ENCODE measurements around the gene CUL3.
"Not testable (repeated sequence)": the region's sequence is repeated elsewhere in the genome, so short reads cannot be mapped to it uniquely, and the experiment has no call there.

CUL3 gene

DNA sequence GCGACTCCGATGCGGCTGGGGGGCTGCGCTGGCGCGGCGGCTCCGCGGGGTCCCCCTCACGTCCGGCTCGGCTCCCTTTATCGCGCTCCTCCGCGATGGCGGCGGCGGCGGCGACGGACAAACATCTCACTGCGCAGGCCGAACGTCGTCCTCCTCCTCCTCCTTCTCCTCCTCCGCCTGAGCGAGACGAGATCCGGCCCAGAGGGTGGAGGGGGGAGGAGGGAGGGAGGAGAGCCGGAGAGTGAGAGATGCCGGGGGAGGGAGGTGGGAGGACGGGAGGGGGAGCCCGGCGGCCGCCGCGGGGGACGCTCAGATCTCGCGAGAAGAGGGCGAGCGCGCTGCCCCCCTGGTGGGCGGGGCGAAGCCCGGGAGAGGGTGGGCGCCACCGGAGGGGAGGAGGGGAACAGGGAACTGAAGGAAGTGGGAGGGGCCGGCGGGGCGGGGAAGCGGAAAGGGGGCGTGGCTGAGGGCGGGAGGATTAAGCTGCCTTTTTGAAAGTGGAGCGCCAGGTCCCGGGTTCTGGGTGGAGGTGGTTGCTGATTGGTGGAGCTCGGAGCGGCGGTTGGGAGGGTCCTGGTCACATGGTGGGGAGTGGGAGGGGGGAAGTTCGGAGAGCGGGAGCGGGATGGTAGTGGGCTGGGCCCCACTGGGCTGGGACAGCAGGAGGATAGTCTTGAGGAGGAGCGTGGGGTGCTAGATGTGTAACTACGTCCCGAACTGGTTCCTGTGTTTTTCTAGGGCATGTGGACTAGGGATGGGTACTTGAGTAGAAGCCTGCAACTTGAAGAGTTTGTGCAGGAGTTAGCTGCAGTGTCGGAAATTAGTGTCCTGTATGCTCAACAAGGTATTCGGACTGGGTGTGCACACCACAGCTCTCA lies at the start of gene CUL3:
Gene CUL3 (minus strand): TSS at position 153 of the 878 bp plus-strand sequence. CDS start 354 bp downstream, outside the sequence.
- peak; percentile 97 to 99 (median 97) for DNase-seq (ENCODE audit: low read depth in 2 of 3, low spot score in 2 of 3)

GRCh38 chr2:224630659-224631550 lies 45.7 kb upstream of the CUL3 start:
- no peak for DNase-seq (ENCODE audit: low read depth in 2 of 3, low spot score in 2 of 3)

DNA sequence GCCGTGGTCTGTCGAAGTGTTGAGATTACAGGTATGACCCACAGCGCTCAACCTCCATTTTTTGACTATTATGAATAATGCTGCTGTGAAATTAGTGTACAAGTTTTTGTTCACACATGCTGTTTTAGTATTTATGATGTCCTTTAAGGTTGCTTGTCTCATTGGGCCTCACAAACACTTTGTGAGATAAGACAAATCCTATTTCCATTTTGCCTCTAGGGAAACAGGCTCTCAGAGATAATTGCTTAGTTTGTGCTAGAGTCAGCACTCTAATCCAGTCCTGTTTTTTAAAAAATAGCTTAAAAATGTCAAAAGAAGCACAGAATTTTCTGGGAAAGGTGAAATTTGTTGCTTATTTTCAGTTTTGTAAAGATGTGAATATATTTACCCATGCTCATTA lies 43.3 kb upstream of the CUL3 start:
- no peak for DNase-seq (ENCODE audit: low read depth in 2 of 3, low spot score in 2 of 3)

- no peak for DNase-seq (ENCODE audit: low read depth in 2 of 3, low spot score in 2 of 3)
Measured at GRCh38 chr2:224626735-224627134, 41.6 kb upstream of the CUL3 start.

- DNase-seq (ENCODE audit: low read depth in 2 of 3, low spot score in 2 of 3): no peak
Measured at GRCh38 chr2:224613543-224614286, 28.6 kb upstream of the CUL3 start.

GRCh38 chr2:224612578-224612977 lies 27.4 kb upstream of the CUL3 start:
- DNase-seq (ENCODE audit: low read depth in 2 of 3, low spot score in 2 of 3): no peak

DNA sequence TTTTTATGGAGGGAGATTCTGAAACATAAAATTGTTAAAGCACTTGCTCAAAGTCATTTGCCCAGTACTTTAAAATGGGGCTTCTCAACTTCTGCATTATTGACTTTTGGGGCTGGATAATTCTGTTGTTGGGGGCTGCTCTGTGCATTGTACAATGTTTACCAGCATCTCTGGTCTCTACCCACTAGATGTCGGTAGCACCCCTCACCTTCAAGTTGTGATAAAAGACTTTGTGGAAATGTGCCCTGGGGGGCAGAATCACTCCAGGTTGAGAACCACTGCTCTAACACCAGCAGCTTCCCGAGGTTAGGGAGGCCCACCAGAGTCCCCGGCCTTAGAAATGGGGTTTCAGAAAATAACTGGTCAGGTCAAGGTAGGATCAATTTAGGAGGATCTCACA lies 26.8 kb upstream of the CUL3 start:
- no peak for DNase-seq (ENCODE audit: low read depth in 2 of 3, low spot score in 2 of 3)

DNA sequence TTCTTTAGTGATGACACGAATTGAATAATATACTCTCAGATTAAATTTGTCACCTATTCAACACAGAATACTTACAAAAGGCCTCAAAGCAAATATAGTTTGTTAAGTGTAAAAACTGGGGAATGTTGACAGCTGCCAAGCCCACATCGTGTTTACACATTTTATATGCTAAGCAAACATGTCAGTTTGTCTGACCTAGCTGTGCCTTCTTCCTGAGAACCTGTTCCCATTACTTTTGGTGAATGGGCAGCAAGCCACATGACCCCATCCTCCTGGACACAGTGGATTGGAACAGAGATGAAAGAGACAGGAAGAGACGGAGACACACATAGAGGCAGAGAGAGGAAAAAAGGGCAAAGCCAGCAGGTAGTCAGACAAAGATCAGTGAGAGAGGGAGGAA lies 22.9 kb upstream of the CUL3 start:
- DNase-seq (ENCODE audit: low read depth in 2 of 3, low spot score in 2 of 3): no peak

- not testable (repeated sequence) for DNase-seq (ENCODE audit: low read depth in 2 of 3, low spot score in 2 of 3)
Measured at GRCh38 chr2:224603746-224604500, 18.8 kb upstream of the CUL3 start.

GRCh38 chr2:224602778-224603375 lies 17.7 kb upstream of the CUL3 start:
- DNase-seq (ENCODE audit: low read depth in 2 of 3, low spot score in 2 of 3): not testable (repeated sequence)

DNA sequence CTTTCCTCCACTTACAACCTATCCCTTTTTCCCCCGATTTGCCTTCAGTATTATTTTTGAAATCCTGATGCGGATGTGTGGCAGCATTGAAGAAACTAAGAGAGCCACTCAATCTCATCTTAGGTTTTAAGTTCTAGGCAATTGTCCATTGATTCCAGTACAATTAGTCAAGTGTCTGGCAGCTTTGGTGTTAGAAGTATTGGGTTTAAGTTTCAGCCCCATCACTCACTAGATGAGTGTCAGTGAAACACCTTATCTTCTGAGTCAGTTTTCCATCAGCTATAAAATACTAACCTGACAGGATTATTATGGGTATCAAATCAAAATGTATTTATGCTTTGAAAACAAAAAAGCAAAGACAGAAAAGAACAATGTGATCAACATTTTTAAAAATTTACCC lies 16.8 kb upstream of the CUL3 start:
- no peak for DNase-seq (ENCODE audit: low read depth in 2 of 3, low spot score in 2 of 3)

DNA sequence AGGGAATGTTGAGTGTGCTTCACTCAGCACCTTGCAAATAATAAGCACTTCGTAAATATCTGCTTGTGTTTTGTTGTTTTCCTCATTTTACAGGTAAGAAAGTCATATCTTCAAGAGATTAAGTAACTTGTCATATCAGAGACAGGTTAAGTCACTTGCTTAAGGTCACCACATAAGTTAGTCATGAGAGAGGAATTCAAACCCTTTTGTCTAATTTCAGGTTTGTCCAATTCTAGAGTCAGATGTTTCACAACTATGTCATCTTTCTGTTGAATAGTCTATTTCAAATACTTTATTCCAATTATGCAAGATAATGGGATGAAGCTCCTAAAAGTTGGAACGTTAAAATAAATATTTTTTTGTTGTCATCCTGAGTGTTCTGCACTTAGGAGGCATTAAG lies 13.5 kb upstream of the CUL3 start:
- no peak for DNase-seq (ENCODE audit: low read depth in 2 of 3, low spot score in 2 of 3)

DNA sequence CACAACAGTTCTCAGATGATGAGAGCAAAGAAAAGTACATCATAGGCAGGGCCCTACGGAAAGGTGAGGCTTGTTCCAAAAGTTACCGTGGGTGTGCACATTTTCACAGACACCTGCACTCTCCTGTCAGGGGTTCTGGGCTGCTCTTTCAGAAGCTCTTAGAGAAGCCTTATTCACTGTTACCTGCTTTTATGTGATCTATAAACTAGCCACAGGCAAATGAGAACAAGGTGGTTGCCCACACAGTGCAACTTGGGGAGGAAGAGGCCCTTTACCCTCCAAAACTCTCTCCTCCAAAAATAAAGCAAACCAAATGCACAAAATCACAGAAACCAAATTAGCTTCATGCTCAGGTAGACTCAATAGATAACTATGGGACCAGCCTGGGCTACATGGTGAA lies 11.1 kb upstream of the CUL3 start:
- no peak for DNase-seq (ENCODE audit: low read depth in 2 of 3, low spot score in 2 of 3)

DNA sequence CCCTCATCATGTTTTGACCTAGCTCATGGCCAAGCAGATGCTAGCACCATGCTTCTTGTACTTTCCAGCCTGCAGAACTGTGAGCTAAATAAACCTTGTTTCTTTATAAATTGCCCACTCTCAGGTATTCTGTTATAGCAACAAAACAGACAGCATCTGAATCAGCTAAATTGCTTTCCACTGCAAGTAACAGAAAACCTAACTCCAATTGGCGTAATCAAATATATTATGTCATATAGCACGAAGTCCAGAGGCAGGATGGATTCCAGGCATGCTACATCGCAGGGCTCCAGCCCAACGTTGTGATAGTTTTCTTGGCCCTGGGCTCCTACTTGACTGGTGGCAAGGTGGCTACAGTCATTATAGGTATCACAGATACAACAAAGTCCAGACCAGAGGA lies 10.4 kb upstream of the CUL3 start:
- no peak for DNase-seq (ENCODE audit: low read depth in 2 of 3, low spot score in 2 of 3)

- no peak for DNase-seq (ENCODE audit: low read depth in 2 of 3, low spot score in 2 of 3)
Measured at GRCh38 chr2:224594840-224595239, 9.7 kb upstream of the CUL3 start.

GRCh38 chr2:224591220-224591619 lies 6.1 kb upstream of the CUL3 start:
- no peak for DNase-seq (ENCODE audit: low read depth in 2 of 3, low spot score in 2 of 3)

GRCh38 chr2:224586127-224586695 lies 1.0 kb upstream of the CUL3 start:
- no peak for DNase-seq (ENCODE audit: low read depth in 2 of 3, low spot score in 2 of 3)

DNA sequence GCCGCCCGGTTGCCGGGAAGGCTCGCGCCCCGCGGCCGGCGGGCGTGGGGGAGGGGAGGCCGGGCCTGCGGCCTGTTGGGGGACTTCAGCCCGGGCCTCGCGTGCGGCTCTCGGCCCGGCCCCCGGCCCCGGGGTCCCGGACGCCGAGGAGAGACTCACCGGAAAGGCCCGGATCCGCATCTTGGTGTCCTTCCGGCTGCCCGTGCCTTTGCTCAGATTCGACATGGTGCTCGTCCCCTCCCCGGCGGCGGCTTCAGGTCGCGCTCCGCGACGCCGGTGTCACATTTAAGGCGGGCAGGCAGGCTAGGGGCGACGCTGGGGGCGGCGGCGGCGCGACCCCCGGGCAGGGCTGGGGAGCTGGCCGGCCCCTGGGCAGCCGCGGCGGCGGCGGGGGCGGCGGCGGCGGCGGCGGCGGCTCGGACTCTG lies 365 bp downstream of the CUL3 start:
- DNase-seq (ENCODE audit: low read depth in 2 of 3, low spot score in 2 of 3): peak; percentile 16 to 36 (median 29)

DNA sequence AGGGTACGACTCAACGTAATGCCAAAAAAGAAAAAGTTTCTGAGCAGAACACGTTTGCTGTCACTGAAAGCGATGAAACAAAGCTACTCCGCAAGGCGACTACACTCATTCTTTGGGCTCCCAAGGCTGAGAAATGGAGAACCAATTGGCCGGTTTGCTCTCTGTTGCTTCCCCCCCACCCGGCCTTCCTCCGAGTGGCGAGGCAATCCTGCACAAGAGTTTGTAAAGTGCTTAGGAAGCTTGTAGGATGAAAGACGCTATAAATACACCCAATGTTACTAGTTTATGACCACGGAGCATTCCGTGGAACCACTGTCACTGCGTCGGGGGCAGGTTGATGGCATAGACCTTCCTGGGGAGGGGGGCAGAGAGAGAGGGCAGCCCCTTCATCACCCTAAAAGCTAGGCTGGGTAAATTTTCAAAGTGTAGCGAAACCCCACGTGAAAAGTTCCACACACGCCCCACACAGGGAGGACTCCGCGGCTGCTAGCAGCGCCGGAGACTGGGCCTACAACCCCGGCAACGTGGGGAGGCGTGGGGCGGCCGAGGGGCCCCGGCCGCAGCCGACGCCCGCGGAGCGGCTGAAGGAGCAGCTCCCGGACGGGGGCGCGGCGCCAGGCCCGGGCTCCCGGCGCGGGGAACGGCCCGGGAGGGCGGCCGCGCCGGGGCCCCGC lies 915 bp downstream of the CUL3 start:
- DNase-seq (ENCODE audit: low read depth in 2 of 3, low spot score in 2 of 3): peak in 1 of 3 experiments; percentile 12

Data from activated CD8-positive, alpha-beta memory T cell treated with anti-CD3 and anti-CD28 coated beads for 48 hours (primary cell).